ENCODE data around the gene HOXA7. TPM values are rescaled to one million over a fixed set of nuclear protein-coding genes. Genes with fewer than 3 reads are reported as not detected.

HOXA7 gene
- total RNA-seq, 1 donor from 2014 or later: not detected

DNA sequence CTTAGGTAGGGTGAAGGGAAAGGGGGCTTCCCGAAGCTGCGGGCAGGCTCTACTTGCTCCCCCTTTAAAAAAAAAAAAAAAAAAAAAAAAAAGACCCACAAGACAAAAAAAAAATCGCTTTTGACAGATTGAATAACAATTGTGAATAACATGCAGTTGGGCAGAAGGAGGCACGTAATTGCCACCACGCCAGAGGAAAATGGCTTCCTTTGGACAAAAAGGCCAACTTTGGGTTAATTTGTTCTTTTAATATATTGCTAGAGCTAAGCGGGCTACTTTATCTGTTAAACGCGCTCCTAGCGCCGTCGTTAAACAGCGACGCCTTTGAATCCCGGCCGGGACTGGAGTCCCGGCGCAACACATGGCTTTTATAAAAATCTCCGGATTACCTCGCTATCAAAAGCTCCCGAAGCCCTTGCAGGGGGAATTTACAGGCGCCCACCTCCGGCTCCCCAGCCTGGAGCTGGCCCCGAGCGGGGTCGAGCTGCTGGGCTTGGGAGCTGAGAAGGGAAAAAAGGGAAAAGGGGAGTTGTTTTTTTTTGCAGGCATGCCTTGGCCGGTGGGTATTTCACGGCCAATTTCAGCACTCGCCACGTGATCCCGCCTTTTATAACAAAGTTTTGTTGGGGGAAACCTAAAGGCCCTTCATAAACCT lies 27.3 kb upstream of the HOXA7 start:
- no peak for DNase-seq (ENCODE audit: low read depth)
- Histone ChIP-seq H3K4me3 (ENCODE audit: low read depth, low read length) (no peak overlapping the region), H3K27me3 (ENCODE audit: control insufficient read depth, insufficient read depth, low read length) (peaks cover 77% of the 10 kb centered on the region), H3K36me3 (ENCODE audit: control insufficient read depth, insufficient read depth, low read length) (no peaks in the 10 kb centered on the region)
- no peak for FAIRE-seq
- no peak for TF ChIP-seq CTCF (IDR thresholded peaks at IDR 0.05; ENCODE audit: insufficient read depth, low read length, severe bottlenecking)

- DNase-seq (ENCODE audit: low read depth): no peak
- H3K27me3 ChIP-seq (ENCODE audit: control insufficient read depth, insufficient read depth, low read length): peaks cover 73% of the 10 kb centered on the region
Observed at GRCh38 chr7:27182861-27183681, 26.6 kb upstream of the HOXA7 start.

GRCh38 chr7:27182285-27182841 lies 25.9 kb upstream of the HOXA7 start:
- peaks cover 67% of the 10 kb centered on the region for H3K27me3 ChIP-seq (ENCODE audit: control insufficient read depth, insufficient read depth, low read length)
- no peak overlapping the region for H3K4me3 ChIP-seq (ENCODE audit: low read depth, low read length)
- no peak for DNase-seq (ENCODE audit: low read depth)
- TF ChIP-seq CTCF (IDR thresholded peaks at IDR 0.05; ENCODE audit: insufficient read depth, low read length, severe bottlenecking): no peak
- no peak for FAIRE-seq
- H3K36me3 ChIP-seq (ENCODE audit: control insufficient read depth, insufficient read depth, low read length): no peaks in the 10 kb centered on the region

More at GRCh38 chr7:27182861-27183681, 26.6 kb upstream of the HOXA7 start:
- FAIRE-seq: no peak
- no peak overlapping the region for H3K4me3 ChIP-seq (ENCODE audit: low read depth, low read length)
- no peak for TF ChIP-seq CTCF (IDR thresholded peaks at IDR 0.05; ENCODE audit: insufficient read depth, low read length, severe bottlenecking)
- no peaks in the 10 kb centered on the region for H3K36me3 ChIP-seq (ENCODE audit: control insufficient read depth, insufficient read depth, low read length)

DNA sequence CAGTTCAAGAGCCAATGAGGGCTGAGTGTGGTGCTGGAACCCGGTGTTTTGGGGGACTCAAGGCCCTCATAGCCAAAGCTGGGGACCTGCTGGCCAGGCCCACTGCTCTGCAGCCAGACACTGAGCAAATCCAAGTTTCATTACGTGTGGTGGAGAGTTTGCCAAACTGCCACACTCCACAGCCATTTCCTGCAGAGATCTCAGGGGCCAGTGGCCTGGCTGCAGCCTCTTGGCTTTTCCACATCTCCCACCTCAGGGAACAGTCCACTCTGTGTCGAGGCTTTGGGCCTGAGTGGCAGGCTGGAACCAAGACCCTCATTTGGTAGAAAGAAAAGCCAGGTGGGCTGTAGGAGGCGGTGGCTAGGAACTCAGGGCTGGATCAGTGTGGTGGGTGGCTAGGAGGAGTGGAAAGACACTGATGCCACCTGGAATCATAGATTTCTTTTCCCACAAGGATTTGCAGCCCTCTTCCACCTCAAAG lies 25.4 kb upstream of the HOXA7 start:
- DNase-seq (ENCODE audit: low read depth): no peak
- H3K4me3 ChIP-seq (ENCODE audit: low read depth, low read length): no peak overlapping the region
- peaks cover 69% of the 10 kb centered on the region for H3K27me3 ChIP-seq (ENCODE audit: control insufficient read depth, insufficient read depth, low read length)
- H3K36me3 ChIP-seq (ENCODE audit: control insufficient read depth, insufficient read depth, low read length): no peaks in the 10 kb centered on the region
- no peak for FAIRE-seq
- TF ChIP-seq CTCF (IDR thresholded peaks at IDR 0.05; ENCODE audit: insufficient read depth, low read length, severe bottlenecking): no peak

- DNase-seq (ENCODE audit: low read depth) (no peak), FAIRE-seq (no peak)
- no peak for TF ChIP-seq CTCF (IDR thresholded peaks at IDR 0.05; ENCODE audit: insufficient read depth, low read length, severe bottlenecking)
- Histone ChIP-seq H3K27me3 (ENCODE audit: control insufficient read depth, insufficient read depth, low read length) (peaks cover 68% of the 10 kb centered on the region), H3K4me3 (ENCODE audit: low read depth, low read length) (no peak overlapping the region), H3K36me3 (ENCODE audit: control insufficient read depth, insufficient read depth, low read length) (no peaks in the 10 kb centered on the region)
Observed at GRCh38 chr7:27180431-27181420, 24.3 kb upstream of the HOXA7 start.
